LNCaP clone FGC (cell line): ENCODE data around the gene RAB31.
"Not testable (repeated sequence)": the region's sequence is repeated elsewhere in the genome, so short reads cannot be mapped to it uniquely, and the experiment has no call there.

Experiments
- DNase-seq: peaks from one replicate; pipeline ENCODE4 v3.0.0-alpha.2; 2011; ENCODE audit warnings: low read depth
- H3K4me3 ChIP-seq: 2 replicates; pipeline ENCODE4 v1.5.1; 2011; ENCODE audit warnings: mild to moderate bottlenecking, low read depth, low read length, control low read depth
- CTCF ChIP-seq: IDR thresholded peaks from 2 replicates; pipeline ENCODE4 v1.5.1; 2012; ENCODE audit warnings: mild to moderate bottlenecking; ENCODE audit not compliant: control insufficient read depth, insufficient read depth; ENCODE audit errors: extremely low read depth

The RAB31 gene

GRCh38 chr18:9766076-9766481, 58.0 kb downstream of the RAB31 start:
- DNase-seq, result no peak
- TF ChIP-seq CTCF, result no peak

GRCh38 chr18:9766740-9767139, 58.6 kb downstream of the RAB31 start:
- no peak overlapping the region for H3K4me3 ChIP-seq
- no peak for DNase-seq
- TF ChIP-seq CTCF, result no peak

More at GRCh38 chr18:9766076-9766481, 58.0 kb downstream of the RAB31 start:
- H3K4me3 ChIP-seq, result no peak overlapping the region

GRCh38 chr18:9768071-9768691, 60.1 kb downstream of the RAB31 start:
- H3K4me3 ChIP-seq, DNase-seq: not testable (repeated sequence)

- not testable (repeated sequence) for H3K4me3 ChIP-seq, DNase-seq
These were observed 62.0 kb downstream of the RAB31 start for GRCh38 chr18:9770111-9770510.

- H3K4me3 ChIP-seq, result no peak overlapping the region
- peak; percentile 89 for TF ChIP-seq CTCF
- DNase-seq, result peak; percentile 19
These were observed 63.3 kb downstream of the RAB31 start for GRCh38 chr18:9771261-9771976.

- no peak for TF ChIP-seq CTCF
- H3K4me3 ChIP-seq, result no peak overlapping the region
- no peak for DNase-seq
These were observed 64.0 kb downstream of the RAB31 start for GRCh38 chr18:9771977-9772660.

- no peak for DNase-seq
- H3K4me3 ChIP-seq, result no peak overlapping the region
- no peak for TF ChIP-seq CTCF
These were observed 65.0 kb downstream of the RAB31 start for GRCh38 chr18:9772847-9773677.
